GM12875 (cell line): ENCODE measurements around the gene NLRX1.
A peak's percentile ranks its signal among the peaks of the same experiment; 100 is the strongest.
"Not testable (repeated sequence)": the region's sequence is repeated elsewhere in the genome, so short reads cannot be mapped to it uniquely, and the experiment has no call there.

Experiments used
- H3K4me3 ChIP-seq: one replicate; pipeline ENCODE4 v1.5.1; 2011; ENCODE audit warnings: low read depth, low read length, control low read depth
- TF ChIP-seq, protein P1 (sequence below): IDR thresholded peaks from 2 replicates; pipeline ENCODE4 v1.5.1; 2011; ENCODE audit warnings: low read depth, mild to moderate bottlenecking, control low read depth, inconsistent platforms, low read length, moderate library complexity, borderline replicate concordance; ENCODE audit not compliant: insufficient read depth

NLRX1 gene

DNA sequence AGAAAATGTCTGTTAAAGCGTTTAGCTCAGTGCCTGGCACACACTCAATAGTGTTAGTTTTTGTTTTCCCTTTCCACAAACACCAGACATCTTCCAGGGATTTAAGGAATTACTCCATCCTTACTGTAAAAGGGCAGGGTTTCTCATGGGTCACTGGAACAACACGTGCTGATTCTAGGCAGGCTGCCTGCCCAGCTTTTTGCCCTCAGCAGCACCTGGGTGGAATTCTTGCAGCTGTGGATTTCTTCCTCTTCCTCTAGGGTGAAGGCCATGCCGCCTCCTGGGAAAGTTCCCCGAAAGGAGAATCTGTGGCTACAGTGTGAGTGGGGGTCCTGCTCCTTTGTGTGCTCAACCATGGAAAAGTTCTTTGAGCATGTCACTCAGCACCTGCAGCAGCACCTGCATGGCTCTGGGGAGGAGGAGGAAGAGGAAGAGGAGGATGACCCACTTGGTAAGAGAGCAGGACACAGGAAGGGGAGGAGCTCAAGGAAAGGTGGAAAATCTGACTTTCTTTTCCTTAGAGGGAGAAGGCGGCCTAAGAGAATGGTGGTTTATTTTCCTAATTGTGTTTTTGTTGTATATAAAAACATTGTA, 41.8 kb upstream of the NLRX1 start:
- H3K4me3 ChIP-seq: no peak overlapping the region
- TF ChIP-seq, protein P1, sequence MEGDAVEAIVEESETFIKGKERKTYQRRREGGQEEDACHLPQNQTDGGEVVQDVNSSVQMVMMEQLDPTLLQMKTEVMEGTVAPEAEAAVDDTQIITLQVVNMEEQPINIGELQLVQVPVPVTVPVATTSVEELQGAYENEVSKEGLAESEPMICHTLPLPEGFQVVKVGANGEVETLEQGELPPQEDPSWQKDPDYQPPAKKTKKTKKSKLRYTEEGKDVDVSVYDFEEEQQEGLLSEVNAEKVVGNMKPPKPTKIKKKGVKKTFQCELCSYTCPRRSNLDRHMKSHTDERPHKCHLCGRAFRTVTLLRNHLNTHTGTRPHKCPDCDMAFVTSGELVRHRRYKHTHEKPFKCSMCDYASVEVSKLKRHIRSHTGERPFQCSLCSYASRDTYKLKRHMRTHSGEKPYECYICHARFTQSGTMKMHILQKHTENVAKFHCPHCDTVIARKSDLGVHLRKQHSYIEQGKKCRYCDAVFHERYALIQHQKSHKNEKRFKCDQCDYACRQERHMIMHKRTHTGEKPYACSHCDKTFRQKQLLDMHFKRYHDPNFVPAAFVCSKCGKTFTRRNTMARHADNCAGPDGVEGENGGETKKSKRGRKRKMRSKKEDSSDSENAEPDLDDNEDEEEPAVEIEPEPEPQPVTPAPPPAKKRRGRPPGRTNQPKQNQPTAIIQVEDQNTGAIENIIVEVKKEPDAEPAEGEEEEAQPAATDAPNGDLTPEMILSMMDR: no peak

DNA sequence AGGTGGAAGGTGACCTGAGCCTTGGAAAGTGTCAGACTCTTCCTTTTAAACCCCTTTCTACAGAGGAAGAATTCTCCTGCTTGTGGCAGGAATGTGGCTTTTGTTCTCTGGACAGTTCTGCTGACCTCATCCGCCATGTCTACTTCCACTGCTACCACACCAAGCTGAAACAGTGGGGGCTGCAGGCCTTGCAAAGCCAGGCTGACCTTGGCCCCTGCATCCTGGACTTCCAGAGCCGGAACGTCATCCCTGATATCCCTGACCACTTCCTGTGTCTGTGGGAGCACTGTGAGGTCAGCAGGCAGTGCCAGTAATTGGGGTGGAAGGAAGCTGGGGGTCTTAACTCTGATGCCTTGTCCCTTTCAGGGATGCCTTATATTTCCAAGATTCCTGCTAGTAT, 37.9 kb upstream of the NLRX1 start:
- TF ChIP-seq, protein P1: no peak
- no peak overlapping the region for H3K4me3 ChIP-seq

DNA sequence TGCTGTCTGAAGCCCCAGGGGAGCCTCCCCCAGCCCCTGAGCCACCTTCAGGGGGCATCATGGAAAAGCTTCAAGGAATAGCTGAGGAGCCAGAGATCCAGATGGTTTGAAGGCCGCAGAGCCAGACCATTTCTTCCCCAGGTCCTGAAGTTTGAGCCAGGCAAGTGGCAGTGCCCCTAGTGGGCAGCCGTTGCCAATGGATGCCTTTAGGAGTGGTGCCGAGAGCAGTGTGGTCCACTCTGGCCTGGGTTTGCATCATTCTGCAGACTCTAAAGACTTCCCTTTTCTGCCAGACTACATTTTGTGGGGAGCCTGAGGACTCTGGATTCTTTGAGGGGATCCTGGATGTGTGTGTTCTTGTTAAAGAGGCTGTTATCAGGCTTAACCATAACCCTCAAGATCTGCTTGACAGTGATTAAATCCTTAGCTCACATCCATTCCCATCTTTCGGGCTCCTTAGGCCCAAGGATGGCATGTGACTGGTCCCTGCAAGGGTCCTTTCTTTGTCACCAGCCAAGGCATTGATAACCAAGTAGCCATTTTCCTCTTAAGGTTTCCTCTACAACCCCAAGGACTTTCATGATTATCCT, 34.0 kb upstream of the NLRX1 start:
- no peak overlapping the region for H3K4me3 ChIP-seq
- TF ChIP-seq, protein P1: peak; percentile 68; the same call in 1 of the 2 replicates

DNA sequence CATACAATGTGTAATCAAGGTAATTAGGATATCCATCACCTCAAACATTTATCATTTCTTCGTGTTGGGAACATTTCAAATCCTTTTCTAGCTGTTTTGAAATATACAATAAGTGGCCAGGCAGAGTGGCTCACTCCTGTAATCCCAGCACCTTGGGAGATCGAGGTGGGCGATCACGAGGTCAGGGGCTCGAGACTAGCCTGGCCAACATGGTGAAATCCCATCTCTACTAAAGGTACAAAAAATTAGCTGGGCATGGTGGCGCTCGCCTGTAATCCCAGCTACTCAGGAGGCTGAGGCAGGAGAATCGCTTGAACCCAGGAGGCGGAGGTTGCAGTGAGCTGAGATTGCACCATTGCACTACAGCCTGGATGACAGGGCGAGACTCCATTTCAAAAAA, 29.2 kb upstream of the NLRX1 start:
- not testable (repeated sequence) for H3K4me3 ChIP-seq

DNA sequence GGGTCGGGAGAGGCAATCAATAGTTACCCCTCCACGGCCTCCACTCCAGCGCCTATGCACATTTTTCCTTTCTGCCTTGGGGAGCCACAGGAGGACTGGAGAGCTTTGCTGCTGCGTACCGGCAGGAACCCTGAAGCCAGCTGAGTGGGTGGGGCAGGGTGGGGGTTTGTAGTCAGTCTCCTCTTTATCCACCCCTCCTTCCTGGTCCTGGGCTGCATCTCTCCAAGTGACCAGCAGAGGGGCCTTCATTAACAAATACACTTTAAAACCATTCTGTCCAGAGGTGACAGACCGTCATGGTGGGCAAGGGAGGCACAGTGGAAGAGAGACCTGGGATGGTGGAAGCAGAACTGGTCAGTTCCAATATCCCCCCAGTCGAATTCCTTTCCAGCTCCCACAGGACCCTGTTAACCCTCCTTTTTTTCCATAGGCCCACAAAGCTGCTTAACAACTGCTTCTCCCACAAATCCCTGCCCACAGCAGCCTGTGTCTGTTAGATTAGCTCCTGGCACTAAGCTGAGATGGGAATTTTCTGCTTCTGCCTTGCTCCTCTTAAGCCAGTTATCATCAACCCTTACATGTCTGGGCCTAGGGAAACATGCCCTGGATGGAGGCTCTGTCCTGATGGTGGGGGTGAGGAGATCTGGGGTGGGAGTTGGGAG, 23.6 kb upstream of the NLRX1 start:
- TF ChIP-seq, protein P1: peak; percentile 55; the same call in 1 of the 2 replicates
- no peak overlapping the region for H3K4me3 ChIP-seq

DNA sequence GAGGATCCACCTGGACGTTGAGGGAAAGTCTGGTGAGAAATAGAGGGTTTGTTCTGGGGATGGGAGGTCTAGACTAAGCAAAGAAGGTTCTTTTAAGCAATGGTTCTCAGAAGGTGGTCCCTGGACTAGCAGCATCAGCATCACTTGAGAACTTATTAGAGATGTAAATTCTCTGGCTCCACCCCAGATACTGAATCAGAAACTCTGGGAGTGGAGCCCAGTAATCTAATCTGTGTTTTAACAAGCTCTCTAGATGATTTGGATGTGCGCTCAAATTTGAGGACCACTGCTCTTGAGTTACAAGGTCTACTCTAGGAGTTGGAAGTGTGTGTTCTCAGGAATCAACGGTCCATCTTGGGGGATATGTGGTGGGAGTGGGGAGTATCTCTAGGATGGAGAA, 23.0 kb upstream of the NLRX1 start:
- TF ChIP-seq, protein P1: no peak
- H3K4me3 ChIP-seq: no peak overlapping the region

DNA sequence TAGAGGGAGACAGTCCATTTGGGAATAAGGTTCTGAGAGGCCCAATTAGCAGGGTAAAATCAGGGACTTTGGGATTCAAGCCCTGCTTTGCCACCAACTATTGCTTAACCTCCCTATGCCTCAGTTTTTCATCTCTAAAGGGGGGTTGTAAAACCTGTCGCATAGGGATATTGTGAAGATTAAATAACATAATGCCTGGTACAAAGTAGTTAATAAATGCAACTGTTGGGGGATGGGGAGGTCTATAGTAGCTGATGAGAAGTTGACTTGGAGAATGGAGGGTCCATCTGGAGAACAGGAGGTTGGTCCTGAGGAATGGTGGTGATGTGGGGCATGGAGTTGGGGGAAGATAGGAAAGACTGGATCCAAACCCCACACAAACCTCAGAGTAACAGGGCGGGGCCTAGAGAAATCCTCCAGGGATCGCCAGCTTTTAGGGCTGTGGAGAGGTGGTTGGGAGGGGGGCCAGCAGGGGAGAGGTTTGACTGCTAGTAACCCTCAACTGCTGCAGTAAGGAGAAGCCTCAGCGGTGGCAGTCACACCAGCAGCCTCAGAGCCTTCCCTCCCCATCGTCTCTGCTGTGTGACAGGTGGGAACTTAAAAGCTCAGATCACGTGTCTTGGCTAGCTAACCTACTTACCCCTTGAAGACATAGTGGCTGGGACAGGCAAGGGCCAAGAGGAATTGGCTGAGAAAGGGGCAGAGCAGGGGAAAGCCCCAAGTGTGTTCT, 20.8 kb upstream of the NLRX1 start:
- H3K4me3 ChIP-seq: no peak overlapping the region
- TF ChIP-seq, protein P1: no peak
